CD14-positive monocyte (primary cell): ENCODE results near the gene CNKSR2. TPM values are rescaled to one million over a fixed set of nuclear protein-coding genes. Genes with fewer than 3 reads are reported as not detected.

Experiments
- DNase-seq, 3 donors: peaks; one replicate each; pipeline ENCODE4 v3.0.0-alpha.2; 2011 to 2022
- H2AFZ ChIP-seq: 2 replicates; pipeline ENCODE4 v1.6.0; 2012; ENCODE audit warnings: mild to moderate bottlenecking, low read depth, low read length, inconsistent platforms; ENCODE audit not compliant: insufficient read depth, poor library complexity, severe bottlenecking
- H3K27ac ChIP-seq, 2 donors: 1 replicate in 1 of 2; 2 replicates in 1 of 2; pipeline ENCODE4 v1.5.1; 2012 to 2013; ENCODE audit warnings: low read length in 2 of 2, control low read depth in 1 of 2, inconsistent platforms in 1 of 2, low read depth in 1 of 2, mild to moderate bottlenecking in 1 of 2
- H3K27me3 ChIP-seq, 2 donors: one replicate each; pipeline versions ENCODE4 v1.6.0 to v1.6.1; 2011 to 2013; ENCODE audit warnings: low read length in 2 of 2; ENCODE audit not compliant: control insufficient read depth in 2 of 2, insufficient read depth in 2 of 2
- H3K36me3 ChIP-seq, 2 donors: replicated peaks in 1 of 2; 1 replicate in 1 of 2; 2 replicates in 1 of 2; pipeline versions ENCODE4 v1.5.1 to v1.6.1; 2012 to 2013; ENCODE audit warnings: low read length in 2 of 2, control low read depth in 1 of 2, inconsistent platforms in 1 of 2, mild to moderate bottlenecking in 1 of 2; ENCODE audit not compliant: insufficient read depth in 2 of 2, control insufficient read depth in 1 of 2
- H3K4me1 ChIP-seq, 2 donors: 1 replicate in 1 of 2; 2 replicates in 1 of 2; pipeline versions ENCODE4 v1.5.1 to v1.6.1; 2012 to 2013; ENCODE audit warnings: low read length in 2 of 2, control low read depth in 1 of 2, inconsistent platforms in 1 of 2, mild to moderate bottlenecking in 1 of 2, moderate library complexity in 1 of 2; ENCODE audit not compliant: insufficient read depth in 2 of 2, control insufficient read depth in 1 of 2
- H3K4me2 ChIP-seq: replicated peaks from 2 replicates; pipeline ENCODE3; 2012; ENCODE audit warnings: low read length, moderate library complexity, mild to moderate bottlenecking; ENCODE audit not compliant: poor library complexity, severe bottlenecking; ENCODE audit errors: extremely low read depth
- H3K4me3 ChIP-seq, 3 experiments: fragments of 200-600 bp in 1 of 3; sonication (generic) in 1 of 3; replicated peaks in 1 of 3; 1 replicate in 2 of 3; 2 replicates in 1 of 3; pipeline ENCODE4 v1.5.1; 2011 to 2013; ENCODE audit warnings: low read length in 3 of 3, mild to moderate bottlenecking in 3 of 3, control low read depth in 2 of 3, low read depth in 2 of 3, inconsistent platforms in 1 of 3, moderate library complexity in 1 of 3
- H3K79me2 ChIP-seq: 2 replicates; pipeline ENCODE4 v1.6.0; 2012; ENCODE audit warnings: mild to moderate bottlenecking, control low read depth, inconsistent platforms, low read length, moderate library complexity; ENCODE audit not compliant: insufficient read depth
- H3K9ac ChIP-seq: 2 replicates; pipeline ENCODE4 v1.6.0; 2017; ENCODE audit warnings: low read length, mild to moderate bottlenecking; ENCODE audit not compliant: insufficient read depth, poor library complexity, severe bottlenecking
- H3K9me3 ChIP-seq, 2 donors: replicated peaks in 1 of 2; 1 replicate in 1 of 2; 2 replicates in 1 of 2; pipeline versions ENCODE4 v1.5.1 to v1.6.1; 2012 to 2013; ENCODE audit warnings: low read length in 2 of 2, control low read depth in 1 of 2; ENCODE audit not compliant: control insufficient read depth in 1 of 2, insufficient read depth in 1 of 2
- H4K20me1 ChIP-seq: 2 replicates; pipeline ENCODE4 v1.6.0; 2012; ENCODE audit warnings: mild to moderate bottlenecking, low read length, control low read depth, moderate library complexity; ENCODE audit not compliant: insufficient read depth
- H3K27ac Mint-ChIP-seq, 7 donors: one replicate each; pipeline ENCODE4 v1.8.0; 2020; ENCODE audit warnings: mild to moderate bottlenecking in 7 of 7, mixed read lengths in 7 of 7, moderate library complexity in 6 of 7, inconsistent platforms in 2 of 7
- H3K27me3 Mint-ChIP-seq, 3 donors: one replicate each; pipeline ENCODE4 v1.8.0; 2021 to 2022; ENCODE audit warnings: low read depth in 3 of 3, mild to moderate bottlenecking in 3 of 3, mixed read lengths in 3 of 3, moderate library complexity in 3 of 3, inconsistent platforms in 1 of 3
- H3K36me3 Mint-ChIP-seq, 2 donors: one replicate each; pipeline ENCODE4 v1.8.0; 2020; ENCODE audit warnings: mixed read lengths in 2 of 2, inconsistent platforms in 1 of 2, mild to moderate bottlenecking in 1 of 2
- H3K4me1 Mint-ChIP-seq: one replicate; pipeline ENCODE4 v1.8.0; 2020; ENCODE audit warnings: mild to moderate bottlenecking, mixed read lengths
- H3K4me3 Mint-ChIP-seq, 2 donors: one replicate each; pipeline ENCODE4 v1.8.0; 2020; ENCODE audit warnings: mild to moderate bottlenecking in 2 of 2, mixed read lengths in 2 of 2, moderate library complexity in 1 of 2
- H3K9me3 Mint-ChIP-seq, 7 donors: one replicate each; pipeline ENCODE4 v1.8.0; 2020 to 2022; ENCODE audit warnings: mixed read lengths in 7 of 7, mild to moderate bottlenecking in 6 of 7, moderate library complexity in 6 of 7, inconsistent platforms in 2 of 7
- CTCF ChIP-seq: fragments of 200-600 bp; IDR thresholded peaks from one replicate; pipeline ENCODE4 v1.8.0; 2022; ENCODE audit warnings: antibody characterized with exemption, mild to moderate bottlenecking
- WGBS: methylation state at CpG from one replicate; pipeline ENCODE4 v1.1.5; 2013; ENCODE audit warnings: missing lambda C conversion rate; ENCODE audit not compliant: insufficient coverage; 5-methylcytosine and 5-hydroxymethylcytosine counted together
- intact Hi-C, 2 donors: fragments of 100-400 bp; cut with micrococcal nuclease; formaldehyde crosslinking; loops; one replicate each; pipeline versions ENCODE4 v1.15.0 to v1.15.1; 2023
- polyA plus RNA-seq, 3 donors: library from polyadenylated mRNA; depleted of rRNA in 1 of 3; unstranded in 2 of 3; stranded (reverse) in 1 of 3; fragments of 300-500 nt in 2 of 3; fragments of >200 nt in 1 of 3; fragmentation: Illumina TruSeq in 2 of 3; gene quantifications; 1 replicate in 2 of 3; 2 replicates in 1 of 3; pipeline ENCODE4 v1.2.3, GENCODE V29; 2012 to 2021

The CNKSR2 gene
- polyA plus RNA-seq, 3 donors: 0.12 TPM; not detected in 2

- Histone ChIP-seq H3K4me2 (no peak overlapping the region), H3K36me3 (no peaks in the 10 kb centered on the region), H3K27me3 (peaks cover 17 to 42% of the 10 kb centered on the region in 2 donors), H3K9me3 (peaks cover 0 to 7% of the 10 kb centered on the region in 2 donors), H3K27ac (no peak overlapping the region), H3K79me2 (no peaks in the 10 kb centered on the region), H2AFZ (no peak overlapping the region), H3K4me3 (no peak overlapping the region), H3K9ac (no peak overlapping the region), H4K20me1 (no peaks in the 10 kb centered on the region), H3K4me1 (peaks cover 0 to 12% of the 10 kb centered on the region in 2 donors)
- Mint-ChIP-seq H3K36me3 (no peaks in the 10 kb centered on the region), H3K27me3 (peaks cover 27 to 51% (median 37%) of the 10 kb centered on the region in 3 donors), H3K9me3 (peaks cover 0 to 16% (median 3%) of the 10 kb centered on the region in 7 donors), H3K4me1 (peaks cover 12% of the 10 kb centered on the region), H3K27ac (no peak overlapping the region), H3K4me3 (peak overlapping the region in 1 of 2 donors; percentile 59)
- WGBS: no CpG with 5 or more reads among the region's 7 CpGs
- intact Hi-C loops: no loop called here
- no peak for TF ChIP-seq CTCF
- no peak for DNase-seq
Measured at GRCh38 chrX:21373001-21373400, 1.2 kb upstream of the CNKSR2 start.

GRCh38 chrX:21373637-21374162, 518 bp upstream of the CNKSR2 start:
- no peaks in the 10 kb centered on the region for H3K36me3 ChIP-seq
- peaks cover 0 to 12% of the 10 kb centered on the region in 2 donors for H3K4me1 ChIP-seq
- peak overlapping the region; percentile 74 to 79 for H3K4me3 Mint-ChIP-seq
- H3K4me3 ChIP-seq: peak overlapping the region; percentile 3 to 69 (median 28)
- under 1% methylated on average over 39 of the region's 50 CpGs for WGBS
- peaks cover 17 to 42% of the 10 kb centered on the region in 2 donors for H3K27me3 ChIP-seq
- H3K9me3 ChIP-seq: peaks cover 0 to 7% of the 10 kb centered on the region in 2 donors
- no peaks in the 10 kb centered on the region for H3K36me3 Mint-ChIP-seq
- H3K27me3 Mint-ChIP-seq: peaks cover 27 to 48% (median 35%) of the 10 kb centered on the region in 3 donors
- H3K27ac Mint-ChIP-seq: no peak overlapping the region
- no peaks in the 10 kb centered on the region for H3K79me2 ChIP-seq
- H3K27ac ChIP-seq: no peak overlapping the region
- intact Hi-C loops: no loop called here
- H2AFZ ChIP-seq: peak overlapping the region; percentile 15
- H3K9me3 Mint-ChIP-seq: peaks cover 0 to 16% (median 3%) of the 10 kb centered on the region in 7 donors
- no peak for DNase-seq
- H3K4me1 Mint-ChIP-seq: peaks cover 12% of the 10 kb centered on the region
- H3K9ac ChIP-seq: no peak overlapping the region
- H4K20me1 ChIP-seq: no peaks in the 10 kb centered on the region
- H3K4me2 ChIP-seq: peak overlapping the region; percentile 78
- TF ChIP-seq CTCF: no peak
